Small intestine (tissue), 7 donors: ENCODE measurements around the gene LRRC51. TPM values are rescaled to one million over a fixed set of nuclear protein-coding genes. Genes with fewer than 3 reads are reported as not detected.

ENCODE experiments used
- DNase-seq, 2 donors: peaks; one replicate each; pipeline versions ENCODE4 v3.0.0 to v3.0.0-alpha.2; 2013
- FAIRE-seq: peaks from 2 replicates; lab custom pipeline; 2012; peaks lifted over from hg19 to GRCh38; lab: Jason Lieb, UNC
- H3K27ac ChIP-seq, 3 donors: one replicate each; pipeline ENCODE4 v1.5.1; 2013; ENCODE audit warnings: low read length in 2 of 3, mild to moderate bottlenecking in 2 of 3, control low read depth in 1 of 3, inconsistent platforms in 1 of 3, low read depth in 1 of 3, moderate library complexity in 1 of 3
- H3K27me3 ChIP-seq, 3 donors: one replicate each; pipeline ENCODE4 v1.6.1; 2013; ENCODE audit warnings: low read length in 3 of 3, inconsistent platforms in 1 of 3; ENCODE audit not compliant: control insufficient read depth in 3 of 3, insufficient read depth in 3 of 3
- H3K36me3 ChIP-seq, 3 donors: one replicate each; pipeline ENCODE4 v1.6.1; 2013; ENCODE audit warnings: low read length in 3 of 3, inconsistent platforms in 1 of 3, low read depth in 1 of 3, mild to moderate bottlenecking in 1 of 3, moderate library complexity in 1 of 3; ENCODE audit not compliant: control insufficient read depth in 3 of 3, insufficient read depth in 2 of 3
- H3K4me1 ChIP-seq, 3 donors: one replicate each; pipeline ENCODE4 v1.6.1; 2013; ENCODE audit warnings: low read length in 2 of 3, inconsistent platforms in 1 of 3, low read depth in 1 of 3, mild to moderate bottlenecking in 1 of 3, moderate library complexity in 1 of 3; ENCODE audit not compliant: control insufficient read depth in 3 of 3, insufficient read depth in 2 of 3
- H3K4me3 ChIP-seq, 3 donors: one replicate each; pipeline ENCODE4 v1.5.1; 2013; ENCODE audit warnings: low read length in 3 of 3, control low read depth in 1 of 3, inconsistent platforms in 1 of 3, low read depth in 1 of 3, mild to moderate bottlenecking in 1 of 3, moderate library complexity in 1 of 3
- H3K9me3 ChIP-seq, 2 donors: one replicate each; pipeline ENCODE4 v1.6.1; 2013; ENCODE audit warnings: low read depth in 1 of 2, low read length in 1 of 2; ENCODE audit not compliant: control insufficient read depth in 2 of 2, insufficient read depth in 1 of 2
- WGBS, 3 donors: extraction: QIAGEN DNeasy Blood & Tissue Kit; methylation state at CpG; one replicate each; pipeline ENCODE4 v1.1.7; 2013; 5-methylcytosine and 5-hydroxymethylcytosine counted together
- polyA plus RNA-seq, 4 donors: library from polyadenylated mRNA; stranded (reverse) in 3 of 4; unstranded in 1 of 4; fragments of 200-250 nt in 3 of 4; fragments of 120-200 nt in 1 of 4; gene quantifications; one replicate each; pipeline versions ENCODE4 v1.2.1 to v1.2.3, GENCODE V29; 2013
- donor health status: healthy with polysubstance abuse.
- donor health status: control.
- donor health status: control.
- donor health status: Bipolar disorder and iron deficiency.
- donor health status: healthy.

LRRC51 gene
- polyA plus RNA-seq, 4 donors = 3.8 to 10.7 (median 5.6) TPM

- WGBS, 3 donors = 72 to 82% (median 81%) methylated on average over 6 of the region's 6 CpGs
These were observed 2.2 kb upstream of the LRRC51 start for GRCh38 chr11:72078477-72078876.

GRCh38 chr11:72079819-72080325 lies 778 bp upstream of the LRRC51 start:
- no peaks in the 10 kb centered on the region for H3K27me3 ChIP-seq
- H3K36me3 ChIP-seq = peaks cover 0 to 11% (median 0%) of the 10 kb centered on the region in 3 donors
- FAIRE-seq (no peak), DNase-seq (peak in 1 of 2 donors; percentile 43)
- WGBS, 3 donors = 1% methylated on average over 16 of the region's 16 CpGs
- H3K27ac ChIP-seq = peak overlapping the region; percentile 38 to 95 (median 92)
- peaks cover 2 to 10% (median 3%) of the 10 kb centered on the region in 3 donors for H3K4me1 ChIP-seq
- peak overlapping the region; percentile 72 to 80 (median 73) for H3K4me3 ChIP-seq
- H3K9me3 ChIP-seq = no peaks in the 10 kb centered on the region

More at GRCh38 chr11:72078477-72078876, 2.2 kb upstream of the LRRC51 start:
- Histone ChIP-seq H3K27ac (peak overlapping the region; percentile 24 to 95 (median 55)), H3K36me3 (peaks cover 0 to 13% (median 0%) of the 10 kb centered on the region in 3 donors), H3K27me3 (no peaks in the 10 kb centered on the region), H3K9me3 (no peaks in the 10 kb centered on the region), H3K4me3 (no peak overlapping the region), H3K4me1 (peaks cover 2 to 10% (median 3%) of the 10 kb centered on the region in 3 donors)
- FAIRE-seq (no peak), DNase-seq (no peak)

- FAIRE-seq (no peak), DNase-seq (no peak)
- peak overlapping the region; percentile 11 to 80 (median 50) for H3K4me3 ChIP-seq
- no peaks in the 10 kb centered on the region for H3K27me3 ChIP-seq
- no peaks in the 10 kb centered on the region for H3K9me3 ChIP-seq
- H3K36me3 ChIP-seq = peaks cover 0 to 7% (median 0%) of the 10 kb centered on the region in 3 donors
- H3K27ac ChIP-seq = peak overlapping the region; percentile 45 to 95 (median 92)
- H3K4me1 ChIP-seq = peaks cover 2 to 10% (median 3%) of the 10 kb centered on the region in 3 donors
- WGBS, 3 donors = 70 to 76% (median 71%) methylated on average over 21 of the region's 21 CpGs
These were observed 564 bp downstream of the LRRC51 start for GRCh38 chr11:72081184-72081644.

- H3K27ac ChIP-seq = peak overlapping the region in 1 of 3 donors; percentile 92
- FAIRE-seq (no peak), DNase-seq (no peak)
- H3K36me3 ChIP-seq = peaks cover 0 to 3% (median 0%) of the 10 kb centered on the region in 3 donors
- H3K9me3 ChIP-seq = no peaks in the 10 kb centered on the region
- peaks cover 2 to 10% (median 3%) of the 10 kb centered on the region in 3 donors for H3K4me1 ChIP-seq
- WGBS, 3 donors = 87 to 89% (median 88%) methylated on average over 3 of the region's 3 CpGs
- H3K4me3 ChIP-seq = no peak overlapping the region
- no peaks in the 10 kb centered on the region for H3K27me3 ChIP-seq
These were observed 1.3 kb downstream of the LRRC51 start for GRCh38 chr11:72081821-72082453.

GRCh38 chr11:72083414-72083813 lies 2.8 kb downstream of the LRRC51 start:
- H3K4me1 ChIP-seq = peaks cover 2 to 10% (median 3%) of the 10 kb centered on the region in 3 donors
- peaks cover 0 to 3% (median 3%) of the 10 kb centered on the region in 3 donors for H3K36me3 ChIP-seq
- DNase-seq = no peak
- WGBS, 3 donors = 41 to 72% (median 70%) methylated on average over 2 of the region's 2 CpGs
- FAIRE-seq = no peak
- no peak overlapping the region for H3K27ac ChIP-seq
- H3K4me3 ChIP-seq = no peak overlapping the region
- H3K9me3 ChIP-seq = no peaks in the 10 kb centered on the region
- no peaks in the 10 kb centered on the region for H3K27me3 ChIP-seq

- WGBS, 3 donors = 77 to 93% (median 87%) methylated on average over 4 of the region's 4 CpGs
- Histone ChIP-seq H3K36me3 (peaks cover 0 to 7% (median 3%) of the 10 kb centered on the region in 3 donors), H3K4me3 (no peak overlapping the region), H3K27me3 (no peaks in the 10 kb centered on the region), H3K4me1 (peaks cover 0 to 4% (median 3%) of the 10 kb centered on the region in 3 donors), H3K27ac (no peak overlapping the region), H3K9me3 (no peaks in the 10 kb centered on the region)
- DNase-seq = no peak
- FAIRE-seq = no peak
These were observed 3.4 kb downstream of the LRRC51 start for GRCh38 chr11:72084076-72084475.

- Histone ChIP-seq H3K36me3 (peaks cover 0 to 7% (median 4%) of the 10 kb centered on the region in 3 donors), H3K27me3 (no peaks in the 10 kb centered on the region), H3K4me3 (no peak overlapping the region), H3K9me3 (no peaks in the 10 kb centered on the region), H3K4me1 (peaks cover 0 to 4% (median 3%) of the 10 kb centered on the region in 3 donors), H3K27ac (no peak overlapping the region)
- DNase-seq (no peak), FAIRE-seq (no peak)
- WGBS, 3 donors = 96 to 100% (median 97%) methylated on average over 1 of the region's 1 CpG
These were observed 4.3 kb downstream of the LRRC51 start for GRCh38 chr11:72084965-72085364.

GRCh38 chr11:72085621-72086351 lies 5.1 kb downstream of the LRRC51 start:
- no peak overlapping the region for H3K4me3 ChIP-seq
- no peak for FAIRE-seq
- DNase-seq = peak in 1 of 2 donors; percentile 19
- H3K27me3 ChIP-seq = no peaks in the 10 kb centered on the region
- H3K9me3 ChIP-seq = no peaks in the 10 kb centered on the region
- H3K36me3 ChIP-seq = peaks cover 0 to 7% (median 5%) of the 10 kb centered on the region in 3 donors
- WGBS, 3 donors = 68 to 81% (median 75%) methylated on average over 3 of the region's 3 CpGs
- H3K4me1 ChIP-seq = peaks cover 0 to 6% (median 3%) of the 10 kb centered on the region in 3 donors
- H3K27ac ChIP-seq = no peak overlapping the region
